Measurements from ENCODE around the gene NPTX1.

The NPTX1 gene

GRCh38 chr17:80457236-80457856 is 19.1 kb downstream of the NPTX1 start:
- no peak for DNase-seq

GRCh38 chr17:80456465-80457235 is 19.8 kb downstream of the NPTX1 start:
- DNase-seq = no peak

- DNase-seq = no peak
Observed at GRCh38 chr17:80455784-80456183, 20.6 kb downstream of the NPTX1 start.

GRCh38 chr17:80455336-80455710 is 21.1 kb downstream of the NPTX1 start:
- peak; percentile 61 for DNase-seq

- peak; percentile 95 for DNase-seq
Observed at GRCh38 chr17:80454557-80455335, 21.7 kb downstream of the NPTX1 start.

- DNase-seq = no peak
Observed at GRCh38 chr17:80453998-80454556, 22.3 kb downstream of the NPTX1 start.

- no peak for DNase-seq
Observed at GRCh38 chr17:80453126-80453997, 23.0 kb downstream of the NPTX1 start.

- no peak for DNase-seq
Observed at GRCh38 chr17:80452173-80452915, 24.1 kb downstream of the NPTX1 start.

- no peak for DNase-seq
Observed at GRCh38 chr17:80451104-80451775, 25.2 kb downstream of the NPTX1 start.

- no peak for DNase-seq
Observed at GRCh38 chr17:80449930-80450576, 26.4 kb downstream of the NPTX1 start.

GRCh38 chr17:80449194-80449929 is 27.0 kb downstream of the NPTX1 start:
- no peak for DNase-seq

- DNase-seq = no peak
Observed at GRCh38 chr17:80447790-80448189, 28.6 kb downstream of the NPTX1 start.

- peak; percentile 38 for DNase-seq
Observed at GRCh38 chr17:80446645-80447405, 29.6 kb downstream of the NPTX1 start.

- DNase-seq = no peak
Observed at GRCh38 chr17:80445726-80446110, 30.7 kb downstream of the NPTX1 start.

GRCh38 chr17:80445007-80445725 is 31.2 kb downstream of the NPTX1 start:
- no peak for DNase-seq

- DNase-seq = no peak
Observed at GRCh38 chr17:80444644-80444979, 31.8 kb downstream of the NPTX1 start.

- DNase-seq = no peak
Observed at GRCh38 chr17:80443916-80444643, 32.3 kb downstream of the NPTX1 start.

- DNase-seq = no peak
Observed at GRCh38 chr17:80443498-80443897, 32.9 kb downstream of the NPTX1 start.

Measured in fibroblast of skin of back (primary cell).